Measurements from ENCODE around the gene PLK1.

GRCh38 chr16:23724096-23724784 is 45.6 kb downstream of the PLK1 start:
- no peak for TF ChIP-seq POLR2AphosphoS5 (IDR thresholded peaks at IDR 0.05)
- no peak for TF ChIP-seq CTCF (IDR thresholded peaks at IDR 0.05)
- TF ChIP-seq POLR2A (IDR thresholded peaks at IDR 0.05) = no peak
